Measurements from ENCODE around the gene RFC2.

RFC2 gene

GRCh38 chr7:74248156-74248555 lies 6.0 kb downstream of the RFC2 start:
- H3K27ac Mint-ChIP-seq: no peak overlapping the region
- no peak for DNase-seq
- H3K9me3 Mint-ChIP-seq: no peaks in the 10 kb centered on the region
- no peak for TF ChIP-seq CTCF (IDR thresholded peaks at IDR 0.05)
- H3K36me3 Mint-ChIP-seq (ENCODE audit: low read depth): peaks cover 63% of the 10 kb centered on the region
- no peaks in the 10 kb centered on the region for H3K27me3 Mint-ChIP-seq (ENCODE audit: low read depth, poor library complexity)
- H3K4me1 Mint-ChIP-seq: peaks cover 11% of the 10 kb centered on the region
- no peak overlapping the region for H3K4me3 Mint-ChIP-seq

DNA sequence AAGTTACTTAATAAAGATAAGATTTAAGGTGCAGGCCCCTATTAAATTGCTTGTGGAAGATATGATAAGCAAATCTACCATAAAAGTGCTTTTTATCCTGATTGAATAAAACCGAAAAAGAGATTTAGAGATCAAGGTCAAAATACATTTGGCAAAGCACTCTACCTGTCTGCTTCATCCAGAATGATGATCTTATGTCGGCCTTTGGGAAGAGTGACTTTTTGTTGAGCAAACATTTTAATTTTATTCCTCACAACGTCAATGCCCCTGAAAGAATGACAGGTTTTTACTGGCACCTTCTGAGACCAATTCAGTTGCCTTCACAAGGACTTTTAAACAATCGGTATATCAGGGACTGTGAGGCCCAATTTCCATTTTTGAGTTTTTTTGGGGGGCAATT lies 7.7 kb downstream of the RFC2 start:
- Mint-ChIP-seq H3K4me1 (peaks cover 12% of the 10 kb centered on the region), H3K36me3 (ENCODE audit: low read depth) (peaks cover 68% of the 10 kb centered on the region), H3K4me3 (no peak overlapping the region), H3K9me3 (no peaks in the 10 kb centered on the region), H3K27me3 (ENCODE audit: low read depth, poor library complexity) (no peaks in the 10 kb centered on the region), H3K27ac (no peak overlapping the region)
- no peak for DNase-seq
- no peak for TF ChIP-seq CTCF (IDR thresholded peaks at IDR 0.05)

- TF ChIP-seq CTCF (IDR thresholded peaks at IDR 0.05): no peak
- Mint-ChIP-seq H3K4me3 (peak overlapping the region; percentile 16), H3K36me3 (ENCODE audit: low read depth) (peaks cover 49% of the 10 kb centered on the region), H3K27me3 (ENCODE audit: low read depth, poor library complexity) (no peaks in the 10 kb centered on the region), H3K27ac (peak overlapping the region; percentile 96), H3K9me3 (no peaks in the 10 kb centered on the region), H3K4me1 (peaks cover 17% of the 10 kb centered on the region)
- no peak for DNase-seq
Observed at GRCh38 chr7:74242122-74242443, 12.1 kb downstream of the RFC2 start.

GRCh38 chr7:74240482-74240881 lies 13.7 kb downstream of the RFC2 start:
- DNase-seq: no peak
- Mint-ChIP-seq H3K27me3 (ENCODE audit: low read depth, poor library complexity) (no peaks in the 10 kb centered on the region), H3K4me1 (peaks cover 17% of the 10 kb centered on the region), H3K36me3 (ENCODE audit: low read depth) (peaks cover 53% of the 10 kb centered on the region), H3K27ac (no peak overlapping the region), H3K4me3 (no peak overlapping the region), H3K9me3 (no peaks in the 10 kb centered on the region)
- no peak for TF ChIP-seq CTCF (IDR thresholded peaks at IDR 0.05)

GRCh38 chr7:74236284-74236683 lies 17.9 kb downstream of the RFC2 start:
- no peak overlapping the region for H3K4me3 Mint-ChIP-seq
- H3K27ac Mint-ChIP-seq: no peak overlapping the region
- H3K27me3 Mint-ChIP-seq (ENCODE audit: low read depth, poor library complexity): no peaks in the 10 kb centered on the region
- no peak for DNase-seq
- H3K9me3 Mint-ChIP-seq: no peaks in the 10 kb centered on the region
- TF ChIP-seq CTCF (IDR thresholded peaks at IDR 0.05): no peak
- peaks cover 2% of the 10 kb centered on the region for H3K4me1 Mint-ChIP-seq
- peaks cover 61% of the 10 kb centered on the region for H3K36me3 Mint-ChIP-seq (ENCODE audit: low read depth)

DNA sequence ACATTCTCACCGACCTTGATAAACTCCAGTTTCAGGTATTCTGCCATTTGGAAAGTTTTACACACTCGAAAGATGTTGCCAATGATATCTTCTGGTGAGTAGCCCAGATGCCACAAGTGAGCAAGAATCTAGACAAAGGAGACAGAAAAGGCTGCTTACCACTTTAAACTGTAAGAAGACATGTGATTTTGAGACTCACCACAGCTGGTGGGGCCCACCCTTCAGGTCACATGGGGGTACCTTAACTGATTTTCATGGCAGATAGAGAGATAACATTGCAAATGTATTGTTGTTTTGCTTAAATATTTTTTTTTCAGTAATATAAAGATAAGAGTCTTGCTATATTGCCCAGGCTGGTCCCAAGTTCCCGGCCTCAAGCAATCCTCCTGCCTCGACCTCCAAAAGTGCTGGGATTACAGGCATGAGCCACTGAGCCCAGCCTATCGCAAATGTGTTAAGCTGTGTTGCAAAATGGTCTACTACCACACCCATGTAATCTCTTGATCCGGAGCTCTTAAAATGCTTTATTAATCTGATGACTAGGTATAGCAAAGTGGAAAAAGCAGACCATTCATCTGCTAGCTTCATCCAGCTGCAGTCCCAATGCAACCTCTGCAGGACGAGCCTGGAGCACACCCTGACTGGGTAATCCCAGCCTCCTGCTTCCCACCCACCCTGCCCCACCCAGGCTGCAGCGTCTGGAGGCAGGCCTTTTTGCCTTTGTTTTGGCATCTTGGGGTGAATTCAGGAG lies 18.5 kb downstream of the RFC2 start:
- H3K36me3 Mint-ChIP-seq (ENCODE audit: low read depth): peaks cover 63% of the 10 kb centered on the region
- H3K9me3 Mint-ChIP-seq: no peaks in the 10 kb centered on the region
- no peaks in the 10 kb centered on the region for H3K4me1 Mint-ChIP-seq
- TF ChIP-seq CTCF (IDR thresholded peaks at IDR 0.05): no peak
- H3K27me3 Mint-ChIP-seq (ENCODE audit: low read depth, poor library complexity): no peaks in the 10 kb centered on the region
- no peak overlapping the region for H3K27ac Mint-ChIP-seq
- no peak overlapping the region for H3K4me3 Mint-ChIP-seq
- DNase-seq: no peak

All from nephron progenitor cell (in vitro differentiated cells).